GM12801 (cell line): ENCODE results near the gene DNAJB4.

Experiments
- TF ChIP-seq, protein P1 (sequence below): IDR thresholded peaks from one replicate; pipeline ENCODE4 v1.5.1; 2011; ENCODE audit warnings: control low read depth; ENCODE audit not compliant: insufficient read length; ENCODE audit errors: extremely low read depth

DNAJB4 gene

DNA sequence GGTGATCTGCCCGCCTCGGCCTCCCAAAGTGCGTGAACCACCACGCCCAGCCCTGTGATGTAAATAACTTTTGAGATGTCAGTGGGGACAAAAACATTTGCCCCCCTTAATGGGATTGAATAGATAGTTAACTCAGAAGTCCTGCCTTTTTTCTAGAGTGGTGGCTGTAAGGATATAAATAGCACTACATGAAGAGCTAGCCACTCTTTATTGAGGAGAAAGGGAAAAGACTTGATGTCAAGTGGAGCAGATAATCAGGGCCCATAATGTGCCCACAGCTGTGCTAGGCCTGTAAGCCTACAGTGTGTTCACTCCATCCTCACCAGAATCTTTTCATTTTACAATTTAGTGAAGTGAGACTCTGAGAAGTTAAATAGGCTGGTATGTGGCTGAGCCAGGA, 44.7 kb downstream of the DNAJB4 start:
- TF ChIP-seq, protein P1, sequence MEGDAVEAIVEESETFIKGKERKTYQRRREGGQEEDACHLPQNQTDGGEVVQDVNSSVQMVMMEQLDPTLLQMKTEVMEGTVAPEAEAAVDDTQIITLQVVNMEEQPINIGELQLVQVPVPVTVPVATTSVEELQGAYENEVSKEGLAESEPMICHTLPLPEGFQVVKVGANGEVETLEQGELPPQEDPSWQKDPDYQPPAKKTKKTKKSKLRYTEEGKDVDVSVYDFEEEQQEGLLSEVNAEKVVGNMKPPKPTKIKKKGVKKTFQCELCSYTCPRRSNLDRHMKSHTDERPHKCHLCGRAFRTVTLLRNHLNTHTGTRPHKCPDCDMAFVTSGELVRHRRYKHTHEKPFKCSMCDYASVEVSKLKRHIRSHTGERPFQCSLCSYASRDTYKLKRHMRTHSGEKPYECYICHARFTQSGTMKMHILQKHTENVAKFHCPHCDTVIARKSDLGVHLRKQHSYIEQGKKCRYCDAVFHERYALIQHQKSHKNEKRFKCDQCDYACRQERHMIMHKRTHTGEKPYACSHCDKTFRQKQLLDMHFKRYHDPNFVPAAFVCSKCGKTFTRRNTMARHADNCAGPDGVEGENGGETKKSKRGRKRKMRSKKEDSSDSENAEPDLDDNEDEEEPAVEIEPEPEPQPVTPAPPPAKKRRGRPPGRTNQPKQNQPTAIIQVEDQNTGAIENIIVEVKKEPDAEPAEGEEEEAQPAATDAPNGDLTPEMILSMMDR = no peak

GRCh38 chr1:78051005-78051404, 46.3 kb downstream of the DNAJB4 start:
- TF ChIP-seq, protein P1 = no peak

- TF ChIP-seq, protein P1 = no peak
Observed at GRCh38 chr1:78052685-78053405, 48.1 kb downstream of the DNAJB4 start.

DNA sequence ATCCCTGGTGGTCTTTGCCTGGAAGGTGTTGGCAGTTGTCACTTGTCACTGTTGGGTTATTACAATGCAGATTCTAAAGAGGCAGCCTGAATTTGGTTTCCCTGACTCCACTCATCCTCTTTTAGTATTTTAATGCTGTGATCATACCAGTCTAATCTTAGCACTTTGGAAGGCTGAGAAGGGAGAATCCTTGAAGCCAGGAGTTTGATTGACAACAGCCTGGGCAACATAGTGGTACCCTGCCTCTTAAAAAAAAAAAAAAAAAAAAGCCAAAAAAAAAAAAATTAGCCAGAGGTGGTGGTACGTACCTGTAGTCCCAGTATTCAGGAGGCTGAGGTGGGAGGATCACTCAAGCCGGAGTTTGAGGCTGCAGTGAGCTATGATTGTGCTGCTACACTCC, 48.8 kb downstream of the DNAJB4 start:
- TF ChIP-seq, protein P1 = no peak

- TF ChIP-seq, protein P1 = no peak
Observed at GRCh38 chr1:78054559-78054958, 49.8 kb downstream of the DNAJB4 start.

DNA sequence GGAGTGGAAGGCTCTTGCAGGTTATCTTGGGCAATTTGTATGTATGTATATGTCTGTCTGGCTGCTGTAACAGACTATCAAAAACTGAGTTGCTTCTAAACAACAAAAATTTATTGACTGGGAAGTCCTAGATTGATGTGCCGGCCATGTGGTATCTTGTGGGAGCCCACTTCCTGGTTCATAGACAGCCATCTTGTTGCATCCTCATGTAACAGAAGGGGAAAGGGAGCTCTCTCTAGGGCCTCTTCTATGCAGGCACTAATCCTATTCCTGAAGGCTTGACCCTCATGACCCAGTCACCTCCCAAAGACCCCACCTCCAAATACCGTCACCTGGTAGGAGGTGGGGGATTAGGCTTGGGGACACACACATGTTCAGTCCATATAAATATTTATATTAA, 50.2 kb downstream of the DNAJB4 start:
- TF ChIP-seq, protein P1 = no peak

- TF ChIP-seq, protein P1 = no peak
Observed at GRCh38 chr1:78055565-78056132, 50.9 kb downstream of the DNAJB4 start.
